H1 (cell line): ENCODE results near the gene FASN. TPM values are rescaled to one million over a fixed set of nuclear protein-coding genes. Genes with fewer than 3 reads are reported as not detected.

ENCODE experiments used
- CTCF ChIA-PET: fragments of 300-600 bp; sonication (Branson Sonifier 250); formaldehyde crosslinking; loops from one replicate; lab custom pipeline; 2021; ENCODE audit not compliant: partially characterized antibody; lab: Charles Lee
- POLR2A ChIA-PET: fragments of 300-600 bp; sonication (Branson Sonifier 250); formaldehyde crosslinking; loops from one replicate; lab custom pipeline; 2021; ENCODE audit warnings: inconsistent platforms; ENCODE audit not compliant: partially characterized antibody; lab: Charles Lee
- DNase-seq, 2 experiments: peaks; one replicate each; pipeline versions ENCODE4 v3.0.0 to v3.0.0-alpha.2; 2010 to 2022; ENCODE audit warnings: low spot score in 2 of 2, low read depth in 1 of 2, mixed read lengths in 1 of 2
- FAIRE-seq: peaks from 2 replicates; lab custom pipeline; 2011; peaks lifted over from hg19 to GRCh38; lab: Jason Lieb, UNC
- H2AFZ ChIP-seq: 2 replicates; pipeline ENCODE4 v1.8.1; 2012; ENCODE audit warnings: low read length, inconsistent platforms
- H2AK5ac ChIP-seq: 2 replicates; pipeline ENCODE4 v1.6.1; 2013; ENCODE audit warnings: low read depth, low read length
- H2BK120ac ChIP-seq: replicated peaks from 2 replicates; pipeline ENCODE3; 2013; ENCODE audit warnings: low read depth, low read length, inconsistent platforms
- H2BK12ac ChIP-seq: 2 replicates; pipeline ENCODE4 v1.6.1; 2013; ENCODE audit warnings: low read depth, low read length
- H2BK15ac ChIP-seq: 2 replicates; pipeline ENCODE4 v1.6.1; 2013; ENCODE audit warnings: low read length
- H2BK20ac ChIP-seq: 2 replicates; pipeline ENCODE4 v1.6.1; 2013; ENCODE audit warnings: low read length
- H2BK5ac ChIP-seq: 2 replicates; pipeline ENCODE4 v1.6.1; 2013; ENCODE audit warnings: low read depth, low read length
- H3K14ac ChIP-seq: 2 replicates; pipeline ENCODE4 v1.6.1; 2013; ENCODE audit warnings: inconsistent platforms; ENCODE audit not compliant: insufficient read length
- H3K18ac ChIP-seq: 2 replicates; pipeline ENCODE4 v1.6.1; 2013; ENCODE audit warnings: low read length; ENCODE audit errors: extremely low read depth
- H3K23ac ChIP-seq: 2 replicates; pipeline ENCODE4 v1.6.1; 2013; ENCODE audit warnings: inconsistent platforms; ENCODE audit not compliant: insufficient read length
- H3K23me2 ChIP-seq: 2 replicates; pipeline ENCODE4 v1.6.1; 2013; ENCODE audit warnings: low read depth, low read length
- H3K27ac ChIP-seq: 2 replicates; pipeline ENCODE4 v1.6.1; 2011; ENCODE audit warnings: low read depth, low read length, inconsistent platforms
- H3K27me3 ChIP-seq, 4 experiments: replicated peaks in 1 of 4; 1 replicate in 1 of 4; 2 replicates in 3 of 4; pipeline versions ENCODE4 v1.6.1 to v1.8.1; 2011 to 2013; ENCODE audit warnings: low read length in 3 of 4, mild to moderate bottlenecking in 3 of 4, inconsistent platforms in 2 of 4, mixed read lengths in 2 of 4, moderate library complexity in 1 of 4; ENCODE audit not compliant: control insufficient read depth in 3 of 4, insufficient read depth in 3 of 4; ENCODE audit errors: extremely low read depth in 1 of 4
- H3K36me3 ChIP-seq, 4 experiments: 2 replicates each; pipeline versions ENCODE4 v1.6.1 to v1.8.1; 2011 to 2013; ENCODE audit warnings: mild to moderate bottlenecking in 4 of 4, low read length in 3 of 4, moderate library complexity in 2 of 4, control low read depth in 1 of 4, inconsistent platforms in 1 of 4; ENCODE audit not compliant: insufficient read depth in 4 of 4, control insufficient read depth in 2 of 4
- H3K4ac ChIP-seq: replicated peaks from 2 replicates; pipeline ENCODE3; 2013; ENCODE audit warnings: low read length, low read depth, mixed read lengths, inconsistent platforms; ENCODE audit not compliant: insufficient read length
- H3K4me1 ChIP-seq, 4 experiments: replicated peaks in 1 of 4; 1 replicate in 1 of 4; 2 replicates in 3 of 4; pipeline versions ENCODE4 v1.6.1 to v1.8.1; 2011 to 2013; ENCODE audit warnings: low read length in 3 of 4, inconsistent platforms in 2 of 4, mixed read lengths in 1 of 4; ENCODE audit not compliant: insufficient read depth in 4 of 4, control insufficient read depth in 3 of 4
- H3K4me2 ChIP-seq, 2 experiments: 2 replicates each; pipeline versions ENCODE4 v1.6.1 to v1.8.1; 2011 to 2013; ENCODE audit warnings: low read depth in 2 of 2, low read length in 2 of 2, control low read depth in 1 of 2, inconsistent platforms in 1 of 2, mild to moderate bottlenecking in 1 of 2; ENCODE audit not compliant: insufficient read depth in 1 of 2
- H3K4me3 ChIP-seq, 4 experiments: fragments of 200-600, 300-600 bp in 1 of 4; sonication (generic), shearing (Covaris generic), sonication (Bioruptor Twin) in 1 of 4; 2 replicates each; pipeline versions ENCODE4 v1.5.1 to v1.8.1; 2011 to 2016; ENCODE audit warnings: low read length in 4 of 4, low read depth in 3 of 4, control low read depth in 2 of 4, inconsistent platforms in 2 of 4, mild to moderate bottlenecking in 2 of 4, mixed read lengths in 1 of 4, moderate library complexity in 1 of 4; ENCODE audit not compliant: insufficient read depth in 2 of 4; ENCODE audit errors: extremely low read depth in 1 of 4
- H3K56ac ChIP-seq: replicated peaks from 2 replicates; pipeline ENCODE3; 2013; ENCODE audit warnings: low read depth, mild to moderate bottlenecking, mixed read lengths, low read length, inconsistent platforms; ENCODE audit not compliant: insufficient read length
- H3K79me1 ChIP-seq: 2 replicates; pipeline ENCODE4 v1.6.1; 2013; ENCODE audit warnings: low read depth, low read length, control low read depth
- H3K79me2 ChIP-seq, 2 experiments: 2 replicates each; pipeline versions ENCODE4 v1.6.1 to v1.8.1; 2012 to 2013; ENCODE audit warnings: low read length in 2 of 2, mild to moderate bottlenecking in 2 of 2, inconsistent platforms in 1 of 2; ENCODE audit not compliant: insufficient read depth in 2 of 2, control insufficient read depth in 1 of 2
- H3K9ac ChIP-seq, 4 experiments: replicated peaks in 1 of 4; 1 replicate in 1 of 4; 2 replicates in 3 of 4; pipeline versions ENCODE4 v1.6.1 to v1.8.1; 2011 to 2013; ENCODE audit warnings: low read depth in 3 of 4, low read length in 3 of 4, control low read depth in 2 of 4, mild to moderate bottlenecking in 2 of 4, moderate library complexity in 2 of 4, inconsistent platforms in 1 of 4; ENCODE audit errors: extremely low read depth in 1 of 4
- H3K9me3 ChIP-seq, 2 experiments: 2 replicates each; pipeline versions ENCODE4 v1.6.1 to v1.8.1; 2012 to 2013; ENCODE audit warnings: mild to moderate bottlenecking in 2 of 2, moderate library complexity in 2 of 2, control low read depth in 1 of 2, inconsistent platforms in 1 of 2, low read depth in 1 of 2, low read length in 1 of 2, mixed read lengths in 1 of 2; ENCODE audit not compliant: insufficient read depth in 2 of 2
- H4K20me1 ChIP-seq, 2 experiments: replicated peaks in 1 of 2; 2 replicates each; pipeline versions ENCODE3 to v1.8.1; 2011 to 2013; ENCODE audit warnings: inconsistent platforms in 2 of 2, low read length in 2 of 2, mild to moderate bottlenecking in 1 of 2; ENCODE audit not compliant: insufficient read depth in 2 of 2, control insufficient read depth in 1 of 2
- H4K5ac ChIP-seq: 2 replicates; pipeline ENCODE4 v1.6.1; 2013; ENCODE audit warnings: low read length, low read depth, mixed read lengths, inconsistent platforms; ENCODE audit not compliant: insufficient read length
- H4K8ac ChIP-seq: 2 replicates; pipeline ENCODE4 v1.8.0; 2013; ENCODE audit warnings: mild to moderate bottlenecking, moderate library complexity, low read length, inconsistent platforms; ENCODE audit not compliant: insufficient read depth; ENCODE audit errors: extremely low read depth
- H4K91ac ChIP-seq: replicated peaks from 2 replicates; pipeline ENCODE3; 2013; ENCODE audit warnings: low read length, mixed read lengths, inconsistent platforms; ENCODE audit not compliant: insufficient read length
- TAF1 ChIP-seq: IDR thresholded peaks from 2 replicates; pipeline ENCODE4 v1.6.1; 2011; ENCODE audit warnings: mild to moderate bottlenecking, low read depth, low read length
- WGBS, 2 experiments: shearing (Covaris generic) in 1 of 2; methylation state at CpG; one replicate each; pipeline versions ENCODE4 v1.1.6 to v1.1.7; 2013 to 2015; ENCODE audit warnings: low lambda C conversion rate in 2 of 2, mixed read lengths in 2 of 2, inconsistent platforms in 1 of 2, low coverage in 1 of 2, missing lambda C conversion rate in 1 of 2; ENCODE audit not compliant: insufficient replicate concordance in 2 of 2, insufficient coverage in 1 of 2, insufficient read length in 1 of 2; ENCODE audit errors: extremely low coverage in 1 of 2, missing lambda C conversion rate in 1 of 2; 5-methylcytosine and 5-hydroxymethylcytosine counted together
- polyA plus RNA-seq, 7 experiments: library from polyadenylated mRNA; depleted of rRNA in 3 of 7; stranded (reverse) in 5 of 7; unstranded in 2 of 7; fragments of >200 nt in 5 of 7; fragments of 200-250 nt in 2 of 7; gene quantifications; 1 replicate in 5 of 7; 2 replicates in 1 of 7; 4 replicates in 1 of 7; pipeline versions ENCODE4 v1.2.1 to v1.2.3, GENCODE V29; 2011 to 2013; ENCODE audit warnings: missing spikeins in 2 of 7, mixed read lengths in 2 of 7
- total RNA-seq: library from RNA; stranded (reverse); fragmentation: NEBNext Ultra II Directional; extraction: Animal tissue kit (Norgen Biotek cat#: 25700); gene quantifications from 2 replicates; pipeline ENCODE4 v1.2.1, GENCODE V29; 2021

FASN gene
- total and polyA plus RNA-seq, 2 of the 8 experiments (the other 6 are each of a cell fraction or from before 2014, with no cell fraction given), result 143 to 561 TPM

- TF ChIP-seq TAF1, result no peak
- H3K56ac ChIP-seq, result no peak overlapping the region
- no peak overlapping the region for H2BK20ac ChIP-seq
- H3K18ac ChIP-seq, result no peak overlapping the region
- H3K4ac ChIP-seq, result no peak overlapping the region
- no peak overlapping the region for H2BK12ac ChIP-seq
- no peak overlapping the region for H3K4me3 ChIP-seq
- FAIRE-seq (no peak), DNase-seq (no peak)
- no peak overlapping the region for H3K14ac ChIP-seq
- no peaks in the 10 kb centered on the region; the same call in 1 of the 2 replicates for H3K23me2 ChIP-seq
- POLR2A ChIA-PET, result interaction anchor here (0.6 to 16.2 kb wide), 14 partner anchors 4 to 322 kb away, joined by 3 to 161 read pairs (median 9); partner anchors contain the start of genes DUS1L, GPS1, RAC3 and RFNG
- H3K79me2 ChIP-seq, result no peaks in the 10 kb centered on the region
- H2BK120ac ChIP-seq, result no peak overlapping the region
- H2BK5ac ChIP-seq, result no peak overlapping the region
- no peak overlapping the region for H2AFZ ChIP-seq
- H2AK5ac ChIP-seq, result no peak overlapping the region
- H3K23ac ChIP-seq, result no peak overlapping the region
- no peaks in the 10 kb centered on the region for H3K4me1 ChIP-seq
- no peaks in the 10 kb centered on the region for H3K27me3 ChIP-seq
- 90% methylated on average over 10 of the region's 10 CpGs; no CpG with 5 or more reads in 1 of the 2 experiments for WGBS, 2 experiments
- peaks cover 15 to 43% (median 36%) of the 10 kb centered on the region in 4 experiments for H3K36me3 ChIP-seq
- CTCF ChIA-PET, result interaction anchor here (0.9 to 1.7 kb wide), 6 partner anchors 9 to 93 kb away, joined by 3 to 8 read pairs (median 4); partner anchors contain the start of gene DCXR
- H2BK15ac ChIP-seq, result no peak overlapping the region
- H4K5ac ChIP-seq, result no peak overlapping the region
- peaks cover 0 to 20% of the 10 kb centered on the region in 2 experiments for H4K20me1 ChIP-seq
- no peaks in the 10 kb centered on the region for H3K9me3 ChIP-seq
- no peak overlapping the region for H4K91ac ChIP-seq
- H4K8ac ChIP-seq, result 0 out of 2 replicates have a peak overlapping the region, but pooled peaks have one; percentile 5
- no peak overlapping the region for H3K9ac ChIP-seq
- H3K27ac ChIP-seq, result no peak overlapping the region
- H3K4me2 ChIP-seq, result no peak overlapping the region
- no peaks in the 10 kb centered on the region for H3K79me1 ChIP-seq
These were observed 39.2 kb downstream of the FASN start for GRCh38 chr17:82058855-82059249.
